HCT116 (cell line): ENCODE measurements around the gene MBD5. TPM values are rescaled to one million over a fixed set of nuclear protein-coding genes. Genes with fewer than 3 reads are reported as not detected.

Source experiments
- ATAC-seq: fragments of 200-7000 bp; cut with Tn5 transposase; 2 replicates; pipeline ENCODE4 v1.9.1; 2020; ENCODE audit warnings: mild to moderate bottlenecking, moderate library complexity
- BruUV-seq: library from RNA; stranded (reverse); fragments of 400-500 nt; replicated peaks from 2 replicates; lab custom pipeline; 2021; lab: Mats Ljungman, UMichigan
- CTCF ChIA-PET: fragments of 300-600 bp; sonication (Branson Sonifier 250); formaldehyde crosslinking; loops from one replicate; lab custom pipeline; 2021; ENCODE audit warnings: antibody characterized with exemption; lab: Charles Lee
- POLR2A ChIA-PET: fragments of 300-600, 350-600 bp; sonication (Branson Sonifier 250); formaldehyde crosslinking; loops from one replicate; lab custom pipeline; 2021; ENCODE audit warnings: antibody characterized with exemption; lab: Charles Lee
- RAD21 ChIA-PET, 2 experiments: fragments of 300-600 bp; sonication (Branson Sonifier 250); formaldehyde crosslinking; loops; one replicate each; lab custom pipeline; 2023; ENCODE audit warnings: low total read pairs in 2 of 2; ENCODE audit not compliant: uncharacterized antibody in 2 of 2, unreplicated experiment in 2 of 2, low non-redundant PET in 1 of 2; lab: Charles Lee
- DNase-seq: peaks from one replicate; pipeline ENCODE4 v3.0.0-alpha.2; 2010; ENCODE audit warnings: low read depth, low spot score
- H2AFZ ChIP-seq: fragments of 200-600 bp; shearing (Covaris generic), sonication (generic); 2 replicates; pipeline ENCODE4 v1.6.1; 2017; ENCODE audit warnings: low read depth, mixed run types, mixed read lengths, antibody characterized with exemption, low read length; ENCODE audit not compliant: poor library complexity, severe bottlenecking
- H3K27ac ChIP-seq: 2 replicates; pipeline ENCODE4 v1.5.1; 2012; ENCODE audit warnings: low read depth, low read length
- H3K27me3 ChIP-seq: fragments of 200-600 bp; sonication (generic); 2 replicates; pipeline ENCODE4 v1.6.1; 2016; ENCODE audit warnings: mixed run types, low read length, mixed read lengths; ENCODE audit not compliant: insufficient read depth
- H3K36me3 ChIP-seq, 2 experiments: fragments of 200-500 bp in 1 of 2; fragments of 200-600 bp in 1 of 2; sonication (Bioruptor generic) in 1 of 2; sonication (generic) in 1 of 2; 2 replicates each; pipeline versions ENCODE4 v1.5.1 to v1.6.1; 2014 to 2016; ENCODE audit warnings: low read length in 2 of 2, inconsistent platforms in 1 of 2, mixed read lengths in 1 of 2, mixed run types in 1 of 2; ENCODE audit not compliant: insufficient read depth in 2 of 2, control insufficient read depth in 1 of 2
- H3K4me1 ChIP-seq, 2 experiments: fragments of 200-600 bp in 1 of 2; sonication (generic) in 1 of 2; 2 replicates each; pipeline versions ENCODE4 v1.5.1 to v1.6.1; 2012 to 2017; ENCODE audit warnings: low read length in 2 of 2, inconsistent platforms in 1 of 2, mild to moderate bottlenecking in 1 of 2, mixed read lengths in 1 of 2, mixed run types in 1 of 2, moderate library complexity in 1 of 2; ENCODE audit not compliant: insufficient read depth in 2 of 2, control insufficient read depth in 1 of 2
- H3K4me2 ChIP-seq: fragments of 200-600 bp; sonication (generic); 2 replicates; pipeline ENCODE4 v1.6.1; 2017; ENCODE audit warnings: mixed run types, low read length, mixed read lengths
- H3K4me3 ChIP-seq, 2 experiments: fragments of 200-600 bp in 1 of 2; sonication (generic) in 1 of 2; replicated peaks in 1 of 2; 2 replicates each; pipeline ENCODE4 v1.5.1; 2011 to 2016; ENCODE audit warnings: low read length in 2 of 2, control low read depth in 1 of 2, low read depth in 1 of 2, mild to moderate bottlenecking in 1 of 2, mixed read lengths in 1 of 2, mixed run types in 1 of 2
- H3K79me2 ChIP-seq: fragments of 200-600 bp; sonication (generic); 2 replicates; pipeline ENCODE4 v1.6.1; 2017; ENCODE audit warnings: mild to moderate bottlenecking, mixed run types, low read length, moderate library complexity, mixed read lengths; ENCODE audit not compliant: insufficient read depth
- H3K9ac ChIP-seq: fragments of 200-600 bp; sonication (generic); 2 replicates; pipeline ENCODE4 v1.6.1; 2016; ENCODE audit warnings: low read length, mixed read lengths
- H3K9me2 ChIP-seq: fragments of 200-600 bp; sonication (generic), shearing (Covaris generic); 2 replicates; pipeline ENCODE4 v1.6.1; 2017; ENCODE audit warnings: mixed run types, mild to moderate bottlenecking, moderate library complexity; ENCODE audit not compliant: insufficient read depth
- H3K9me3 ChIP-seq, 2 experiments: fragments of 200-500 bp in 1 of 2; fragments of 200-600 bp in 1 of 2; sonication (Bioruptor generic) in 1 of 2; sonication (generic) in 1 of 2; 2 replicates each; pipeline ENCODE4 v1.6.1; 2014 to 2017; ENCODE audit warnings: low read length in 2 of 2, mixed read lengths in 2 of 2, inconsistent platforms in 1 of 2, low read depth in 1 of 2, mild to moderate bottlenecking in 1 of 2, mixed run types in 1 of 2, moderate library complexity in 1 of 2; ENCODE audit not compliant: control insufficient read depth in 1 of 2, insufficient read depth in 1 of 2
- H4K20me1 ChIP-seq: fragments of 200-600 bp; sonication (generic), shearing (Covaris generic); 2 replicates; pipeline ENCODE4 v1.6.1; 2017; ENCODE audit warnings: mixed run types, mild to moderate bottlenecking, moderate library complexity; ENCODE audit not compliant: insufficient read depth
- CEBPB ChIP-seq: IDR thresholded peaks from 2 replicates; pipeline ENCODE4 v1.6.1; 2012; ENCODE audit warnings: low read depth
- EZH2phosphoT487 ChIP-seq: fragments of 200-600 bp; IDR thresholded peaks from 2 replicates; pipeline ENCODE4 v1.6.1; 2018; ENCODE audit warnings: antibody characterized with exemption, borderline replicate concordance
- FOSL1 ChIP-seq: IDR thresholded peaks from 2 replicates; pipeline ENCODE4 v1.6.1; 2012; ENCODE audit warnings: low read depth
- JUND ChIP-seq: IDR thresholded peaks from 2 replicates; pipeline ENCODE4 v1.6.1; 2012
- MAX ChIP-seq: IDR thresholded peaks from 2 replicates; pipeline ENCODE4 v1.6.1; 2012
- POLR2A ChIP-seq: IDR thresholded peaks from 2 replicates; pipeline ENCODE4 v1.7.0; 2011; ENCODE audit warnings: borderline replicate concordance; ENCODE audit not compliant: insufficient read depth, insufficient read length; ENCODE audit errors: extremely low read depth
- POLR2AphosphoS5 ChIP-seq: IDR thresholded peaks from 2 replicates; pipeline ENCODE4 v1.6.1; 2011; ENCODE audit warnings: mild to moderate bottlenecking, low read depth, low read length, moderate library complexity
- RAD21 ChIP-seq: IDR thresholded peaks from 2 replicates; pipeline ENCODE4 v1.6.1; 2012; ENCODE audit warnings: low read depth, mild to moderate bottlenecking
- SP1 ChIP-seq: IDR thresholded peaks from 2 replicates; pipeline ENCODE4 v1.6.1; 2012; ENCODE audit warnings: low read depth
- SRF ChIP-seq: IDR thresholded peaks from 2 replicates; pipeline ENCODE4 v1.6.1; 2012; ENCODE audit warnings: low read depth
- TCF7L2 ChIP-seq: IDR thresholded peaks from 2 replicates; pipeline ENCODE4 v1.7.0; 2011; ENCODE audit warnings: borderline replicate concordance, inconsistent platforms; ENCODE audit not compliant: insufficient read depth, insufficient read length; ENCODE audit errors: extremely low read depth
- ZBTB33 ChIP-seq: IDR thresholded peaks from 2 replicates; pipeline ENCODE4 v1.6.1; 2011; ENCODE audit warnings: mild to moderate bottlenecking, low read length, moderate library complexity; ENCODE audit not compliant: insufficient replicate concordance; ENCODE audit errors: extremely low read depth
- intact Hi-C: fragments of 100-400 bp; cut with micrococcal nuclease; formaldehyde crosslinking; loops from 2 replicates; pipeline ENCODE4 v1.10.0; 2022
- total RNA-seq: library from RNA; stranded (reverse); gene quantifications from one replicate; pipeline ENCODE4 v1.2.1, GENCODE V29; 2021; ENCODE audit not compliant: unreplicated experiment
- TF ChIP-seq, protein P1 (sequence below), 3 experiments: fragments of 200-600 bp in 1 of 3; sonication (generic) in 1 of 3; IDR thresholded peaks in 2 of 3; conservative IDR thresholded peaks in 1 of 3; 2 replicates each; pipeline ENCODE4 v1.5.1; 2012 to 2017; ENCODE audit warnings: low read depth in 2 of 3, low read length in 2 of 3, antibody characterized with exemption in 1 of 3, borderline replicate concordance in 1 of 3, control low read depth in 1 of 3, mild to moderate bottlenecking in 1 of 3, mixed read lengths in 1 of 3, mixed run types in 1 of 3, moderate library complexity in 1 of 3; ENCODE audit not compliant: insufficient read depth in 1 of 3

MBD5 gene
- total RNA-seq, 1 experiment from 2014 or later, result 20.5 TPM

DNA sequence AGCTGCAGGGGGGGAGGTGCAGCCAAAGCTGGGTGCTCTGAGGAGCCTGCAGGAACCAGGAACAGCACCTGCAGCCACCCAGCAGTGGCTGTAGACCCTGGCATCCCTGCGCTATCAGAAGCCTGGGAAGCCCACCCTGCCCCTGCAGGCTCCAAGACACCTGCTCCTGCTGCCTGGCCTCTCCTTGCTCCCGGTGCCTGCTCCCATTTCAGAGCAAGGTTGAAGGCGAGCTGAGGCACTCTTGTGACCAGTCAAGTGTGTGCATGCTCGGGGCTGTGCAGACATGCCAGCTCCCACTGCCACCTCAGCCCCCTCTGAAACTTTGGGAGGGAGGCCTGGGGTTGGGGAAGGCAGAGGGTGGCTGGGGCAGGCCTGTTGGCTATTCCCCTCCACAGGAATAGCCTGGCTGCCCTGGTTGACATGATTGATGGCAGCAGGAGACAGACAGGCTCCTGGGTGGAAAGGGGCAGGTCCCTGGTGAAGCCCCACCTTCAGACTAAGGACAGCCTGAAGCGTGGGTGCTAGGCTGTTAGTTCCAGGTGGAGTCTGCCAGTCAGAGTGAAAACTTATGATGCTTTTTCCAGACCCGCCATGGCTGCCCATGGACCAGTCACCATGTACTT lies 151.4 kb downstream of the MBD5 start:
- ATAC-seq, result no peak
- H3K9me3 ChIP-seq, result no peaks in the 10 kb centered on the region
- intact Hi-C loops, result no loop called here
- TF ChIP-seq, protein P1, sequence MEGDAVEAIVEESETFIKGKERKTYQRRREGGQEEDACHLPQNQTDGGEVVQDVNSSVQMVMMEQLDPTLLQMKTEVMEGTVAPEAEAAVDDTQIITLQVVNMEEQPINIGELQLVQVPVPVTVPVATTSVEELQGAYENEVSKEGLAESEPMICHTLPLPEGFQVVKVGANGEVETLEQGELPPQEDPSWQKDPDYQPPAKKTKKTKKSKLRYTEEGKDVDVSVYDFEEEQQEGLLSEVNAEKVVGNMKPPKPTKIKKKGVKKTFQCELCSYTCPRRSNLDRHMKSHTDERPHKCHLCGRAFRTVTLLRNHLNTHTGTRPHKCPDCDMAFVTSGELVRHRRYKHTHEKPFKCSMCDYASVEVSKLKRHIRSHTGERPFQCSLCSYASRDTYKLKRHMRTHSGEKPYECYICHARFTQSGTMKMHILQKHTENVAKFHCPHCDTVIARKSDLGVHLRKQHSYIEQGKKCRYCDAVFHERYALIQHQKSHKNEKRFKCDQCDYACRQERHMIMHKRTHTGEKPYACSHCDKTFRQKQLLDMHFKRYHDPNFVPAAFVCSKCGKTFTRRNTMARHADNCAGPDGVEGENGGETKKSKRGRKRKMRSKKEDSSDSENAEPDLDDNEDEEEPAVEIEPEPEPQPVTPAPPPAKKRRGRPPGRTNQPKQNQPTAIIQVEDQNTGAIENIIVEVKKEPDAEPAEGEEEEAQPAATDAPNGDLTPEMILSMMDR (IDR thresholded peaks at IDR 0.05 in 2 of 3, conservative IDR thresholded peaks at IDR 0.05 in 1 of 3; ENCODE audit: borderline replicate concordance in 1 of 3, insufficient read depth in 1 of 3, low read depth in 2 of 3, low read length in 2 of 3), result no peak
- no peak for TF ChIP-seq RAD21
- no peak for TF ChIP-seq FOSL1
- TF ChIP-seq POLR2A, result no peak
- TF ChIP-seq SP1, result no peak
- no peak for TF ChIP-seq JUND
- TF ChIP-seq CEBPB, result no peak
- no peak for TF ChIP-seq TCF7L2
- TF ChIP-seq POLR2AphosphoS5, result no peak
- TF ChIP-seq, all 23 proteins: peak for 0
- Histone ChIP-seq H3K4me3 (no peak overlapping the region), H3K27ac (no peak overlapping the region), H3K9ac (no peak overlapping the region), H3K36me3 (no peaks in the 10 kb centered on the region), H3K9me2 (no peaks in the 10 kb centered on the region), H3K27me3 (no peaks in the 10 kb centered on the region), H3K79me2 (no peaks in the 10 kb centered on the region), H3K4me2 (no peak overlapping the region), H2AFZ (no peak overlapping the region), H4K20me1 (no peaks in the 10 kb centered on the region), H3K4me1 (no peaks in the 10 kb centered on the region)
- RAD21 ChIA-PET, result no interaction called here
- DNase-seq, result no peak
- CTCF ChIA-PET, result no interaction called here
- POLR2A ChIA-PET, result no interaction called here
- no TSS peak for BruUV-seq

DNA sequence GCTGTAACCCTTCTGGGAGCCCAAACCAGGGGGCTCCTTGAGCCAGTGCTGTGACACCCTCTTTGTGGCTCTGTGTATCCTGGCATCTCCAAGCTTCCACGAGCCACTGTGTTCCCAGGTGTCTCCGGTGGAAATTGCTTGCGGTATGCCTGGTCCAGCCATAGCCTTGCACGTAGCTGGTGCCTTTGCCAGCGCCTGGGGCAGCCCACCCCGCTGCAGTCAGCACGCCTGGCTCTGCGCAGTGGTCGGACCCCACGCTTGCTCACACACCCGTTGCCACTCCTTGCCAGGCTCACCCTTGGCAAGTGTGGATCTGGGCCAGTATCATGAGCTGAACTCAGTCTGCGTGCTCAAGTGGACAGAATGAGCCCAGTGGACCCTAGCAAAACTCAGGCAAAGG lies 152.3 kb downstream of the MBD5 start:
- ChIA-PET RAD21 (no interaction called here), CTCF (no interaction called here), POLR2A (no interaction called here)
- ATAC-seq (no peak), DNase-seq (no peak)
- no peak overlapping the region for H2AFZ ChIP-seq
- no peaks in the 10 kb centered on the region for H3K36me3 ChIP-seq
- no peaks in the 10 kb centered on the region for H3K27me3 ChIP-seq
- H3K4me1 ChIP-seq, result no peaks in the 10 kb centered on the region
- H4K20me1 ChIP-seq, result no peaks in the 10 kb centered on the region
- no peak overlapping the region for H3K27ac ChIP-seq
- no peak overlapping the region for H3K4me2 ChIP-seq
- no peak overlapping the region for H3K9ac ChIP-seq
- intact Hi-C loops, result no loop called here
- no TSS peak for BruUV-seq
- H3K9me3 ChIP-seq, result no peaks in the 10 kb centered on the region
- no peak overlapping the region for H3K4me3 ChIP-seq
- no peaks in the 10 kb centered on the region for H3K79me2 ChIP-seq
- no peaks in the 10 kb centered on the region for H3K9me2 ChIP-seq
- TF ChIP-seq RAD21 (no peak), MAX (no peak), SP1 (no peak), POLR2A (no peak), SRF (no peak), EZH2phosphoT487 (no peak), ZBTB33 (no peak)
- TF ChIP-seq, protein P1 (IDR thresholded peaks at IDR 0.05 in 2 of 3, conservative IDR thresholded peaks at IDR 0.05 in 1 of 3; ENCODE audit: borderline replicate concordance in 1 of 3, insufficient read depth in 1 of 3, low read depth in 2 of 3, low read length in 2 of 3), result no peak
